Ishikawa (cell line): ENCODE data around the gene POLR2L.

ENCODE experiments used
- CEBPB ChIP-seq: IDR thresholded peaks from 2 replicates; pipeline ENCODE4 v1.6.1; 2012
- CREB1 ChIP-seq: IDR thresholded peaks from 2 replicates; pipeline ENCODE4 v1.6.1; 2012; ENCODE audit warnings: low read depth
- EGR1 ChIP-seq: IDR thresholded peaks from 2 replicates; pipeline ENCODE4 v1.6.1; 2012
- EP300 ChIP-seq: IDR thresholded peaks from 2 replicates; pipeline ENCODE4 v1.6.1; 2012; ENCODE audit warnings: borderline replicate concordance
- FOXM1 ChIP-seq: IDR thresholded peaks from 2 replicates; pipeline ENCODE4 v1.6.1; 2012; ENCODE audit warnings: low read depth, borderline replicate concordance
- NFIC ChIP-seq: IDR thresholded peaks from 2 replicates; pipeline ENCODE4 v1.6.1; 2012
- RAD21 ChIP-seq: IDR thresholded peaks from 2 replicates; pipeline ENCODE4 v1.6.1; 2012; ENCODE audit warnings: low read depth
- TAF1 ChIP-seq: IDR thresholded peaks from 2 replicates; pipeline ENCODE4 v1.6.1; 2012; ENCODE audit warnings: low read depth, mild to moderate bottlenecking
- TCF12 ChIP-seq: IDR thresholded peaks from 2 replicates; pipeline ENCODE4 v1.6.1; 2012; ENCODE audit warnings: low read depth
- TEAD4 ChIP-seq: IDR thresholded peaks from 2 replicates; pipeline ENCODE4 v1.6.1; 2012
- YY1 ChIP-seq: IDR thresholded peaks from 2 replicates; pipeline ENCODE4 v1.6.1; 2012; ENCODE audit warnings: low read depth
- ZBTB7A ChIP-seq: IDR thresholded peaks from 2 replicates; pipeline ENCODE4 v1.6.1; 2012; ENCODE audit warnings: low read depth
- TF ChIP-seq, protein P1 (sequence below): IDR thresholded peaks from 2 replicates; pipeline ENCODE4 v1.6.1; 2012
- TF ChIP-seq, protein P2 (sequence below): IDR thresholded peaks from 2 replicates; pipeline ENCODE4 v1.6.1; 2012
- TF ChIP-seq, protein P3 (sequence below): IDR thresholded peaks from 2 replicates; pipeline ENCODE4 v1.6.1; 2012; ENCODE audit warnings: low read depth, mild to moderate bottlenecking

Gene POLR2L

DNA sequence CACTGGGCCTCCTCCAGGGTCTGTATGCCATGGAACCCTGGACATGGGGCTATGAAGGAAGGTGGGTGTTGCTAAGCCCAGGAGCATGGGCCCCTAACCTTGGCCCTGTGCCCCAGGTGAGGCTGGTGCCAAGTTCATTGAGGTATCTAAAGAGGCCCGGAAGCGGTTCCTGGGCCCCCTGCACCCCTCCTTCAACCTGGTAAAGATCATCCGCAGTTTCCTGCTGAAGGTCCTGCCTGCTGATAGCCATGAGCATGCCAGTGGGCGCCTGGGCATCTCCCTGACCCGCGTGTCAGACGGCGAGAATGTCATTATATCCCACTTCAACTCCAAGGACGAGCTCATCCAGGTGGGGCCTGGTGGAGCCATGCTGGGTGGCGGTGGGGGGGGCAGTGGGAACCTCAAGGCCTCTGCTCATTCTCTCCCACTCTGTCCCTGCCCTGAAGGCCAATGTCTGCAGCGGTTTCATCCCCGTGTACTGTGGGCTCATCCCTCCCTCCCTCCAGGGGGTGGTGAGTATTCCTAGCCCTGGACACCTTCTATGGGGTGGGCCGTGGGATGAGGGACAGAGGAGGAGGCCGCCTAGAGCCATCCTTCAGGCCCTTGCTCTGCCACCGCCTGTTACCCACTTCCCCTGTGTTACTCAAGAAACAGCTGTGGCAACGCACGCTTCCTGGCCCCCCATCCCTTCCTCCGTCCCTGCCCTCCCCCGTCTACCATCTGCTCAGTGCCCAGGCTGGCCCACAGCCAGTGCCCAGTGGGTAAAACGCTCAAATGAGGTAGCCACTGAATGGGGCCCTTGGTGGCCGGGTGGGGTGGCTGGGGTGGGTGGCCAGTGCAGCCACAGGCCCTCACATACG is 20.6 kb downstream of the POLR2L start:
- no peak for TF ChIP-seq RAD21
- no peak for TF ChIP-seq TEAD4
- TF ChIP-seq NFIC = no peak
- TF ChIP-seq CEBPB = no peak
- no peak for TF ChIP-seq EP300
- TF ChIP-seq, protein P1, sequence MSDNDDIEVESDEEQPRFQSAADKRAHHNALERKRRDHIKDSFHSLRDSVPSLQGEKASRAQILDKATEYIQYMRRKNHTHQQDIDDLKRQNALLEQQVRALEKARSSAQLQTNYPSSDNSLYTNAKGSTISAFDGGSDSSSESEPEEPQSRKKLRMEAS = no peak
- TF ChIP-seq TCF12 = no peak
- TF ChIP-seq, protein P2, sequence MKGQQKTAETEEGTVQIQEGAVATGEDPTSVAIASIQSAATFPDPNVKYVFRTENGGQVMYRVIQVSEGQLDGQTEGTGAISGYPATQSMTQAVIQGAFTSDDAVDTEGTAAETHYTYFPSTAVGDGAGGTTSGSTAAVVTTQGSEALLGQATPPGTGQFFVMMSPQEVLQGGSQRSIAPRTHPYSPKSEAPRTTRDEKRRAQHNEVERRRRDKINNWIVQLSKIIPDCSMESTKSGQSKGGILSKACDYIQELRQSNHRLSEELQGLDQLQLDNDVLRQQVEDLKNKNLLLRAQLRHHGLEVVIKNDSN = no peak
- TF ChIP-seq FOXM1 = no peak
- no peak for TF ChIP-seq YY1
- no peak for TF ChIP-seq CREB1
- TF ChIP-seq, protein P3, sequence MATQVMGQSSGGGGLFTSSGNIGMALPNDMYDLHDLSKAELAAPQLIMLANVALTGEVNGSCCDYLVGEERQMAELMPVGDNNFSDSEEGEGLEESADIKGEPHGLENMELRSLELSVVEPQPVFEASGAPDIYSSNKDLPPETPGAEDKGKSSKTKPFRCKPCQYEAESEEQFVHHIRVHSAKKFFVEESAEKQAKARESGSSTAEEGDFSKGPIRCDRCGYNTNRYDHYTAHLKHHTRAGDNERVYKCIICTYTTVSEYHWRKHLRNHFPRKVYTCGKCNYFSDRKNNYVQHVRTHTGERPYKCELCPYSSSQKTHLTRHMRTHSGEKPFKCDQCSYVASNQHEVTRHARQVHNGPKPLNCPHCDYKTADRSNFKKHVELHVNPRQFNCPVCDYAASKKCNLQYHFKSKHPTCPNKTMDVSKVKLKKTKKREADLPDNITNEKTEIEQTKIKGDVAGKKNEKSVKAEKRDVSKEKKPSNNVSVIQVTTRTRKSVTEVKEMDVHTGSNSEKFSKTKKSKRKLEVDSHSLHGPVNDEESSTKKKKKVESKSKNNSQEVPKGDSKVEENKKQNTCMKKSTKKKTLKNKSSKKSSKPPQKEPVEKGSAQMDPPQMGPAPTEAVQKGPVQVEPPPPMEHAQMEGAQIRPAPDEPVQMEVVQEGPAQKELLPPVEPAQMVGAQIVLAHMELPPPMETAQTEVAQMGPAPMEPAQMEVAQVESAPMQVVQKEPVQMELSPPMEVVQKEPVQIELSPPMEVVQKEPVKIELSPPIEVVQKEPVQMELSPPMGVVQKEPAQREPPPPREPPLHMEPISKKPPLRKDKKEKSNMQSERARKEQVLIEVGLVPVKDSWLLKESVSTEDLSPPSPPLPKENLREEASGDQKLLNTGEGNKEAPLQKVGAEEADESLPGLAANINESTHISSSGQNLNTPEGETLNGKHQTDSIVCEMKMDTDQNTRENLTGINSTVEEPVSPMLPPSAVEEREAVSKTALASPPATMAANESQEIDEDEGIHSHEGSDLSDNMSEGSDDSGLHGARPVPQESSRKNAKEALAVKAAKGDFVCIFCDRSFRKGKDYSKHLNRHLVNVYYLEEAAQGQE = no peak
- no peak for TF ChIP-seq EGR1
- TF ChIP-seq TAF1 = no peak
- TF ChIP-seq ZBTB7A = no peak

DNA sequence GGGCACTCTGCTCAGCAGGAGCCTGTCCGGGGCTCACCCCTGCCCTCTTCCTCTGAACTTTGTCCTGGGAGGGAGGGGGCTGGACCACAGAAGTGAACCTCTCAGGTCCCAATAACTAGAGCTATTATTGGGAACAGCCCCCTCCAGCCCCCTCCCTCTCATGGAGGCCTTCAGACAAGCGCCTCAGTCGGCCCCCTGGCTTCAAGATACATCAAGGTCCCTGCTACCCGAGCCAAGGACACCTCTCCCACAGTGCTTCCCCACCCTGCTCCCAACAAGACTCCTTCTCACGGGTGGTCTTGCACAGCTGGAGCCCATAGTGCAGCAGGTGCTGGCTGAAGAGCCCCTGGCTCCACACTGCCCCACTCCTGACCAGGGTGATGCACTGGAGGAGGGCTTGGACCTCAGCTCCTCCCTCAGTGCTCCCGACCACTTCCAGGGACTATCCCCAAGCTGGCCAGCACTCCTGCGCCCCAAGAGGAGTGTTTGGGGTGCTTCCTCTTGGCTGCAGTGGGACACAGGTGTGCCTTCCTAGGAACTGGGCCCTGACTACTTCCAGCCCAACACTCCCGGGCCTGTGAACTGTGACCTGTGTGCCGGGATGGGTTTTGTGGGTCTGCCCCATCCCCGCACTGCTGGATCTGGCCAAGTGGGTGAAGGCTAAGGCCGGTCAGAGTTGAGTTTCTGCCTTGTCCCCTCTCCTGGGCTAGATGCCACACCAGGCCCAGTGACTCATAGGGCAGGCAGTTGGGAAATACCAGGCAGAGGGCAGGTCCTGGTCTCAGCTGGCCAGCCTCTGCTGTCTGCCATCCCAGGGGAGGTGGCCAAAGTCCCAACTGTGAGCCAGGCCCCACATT is 21.4 kb downstream of the POLR2L start:
- TF ChIP-seq CREB1 = no peak
- TF ChIP-seq TCF12 = peak; percentile 53; the same call in 1 of the 2 replicates
- TF ChIP-seq YY1 = no peak
- TF ChIP-seq TAF1 = no peak
- TF ChIP-seq RAD21 = no peak
- TF ChIP-seq ZBTB7A = no peak
- TF ChIP-seq NFIC = peak; percentile 59
- peak; percentile 81 for TF ChIP-seq TEAD4
- TF ChIP-seq EP300 = no peak
- TF ChIP-seq FOXM1 = no peak
- peak; percentile 89 for TF ChIP-seq CEBPB
- TF ChIP-seq, protein P3 = no peak
- TF ChIP-seq, protein P1 = peak; percentile 24; the same call in 1 of the 2 replicates

DNA sequence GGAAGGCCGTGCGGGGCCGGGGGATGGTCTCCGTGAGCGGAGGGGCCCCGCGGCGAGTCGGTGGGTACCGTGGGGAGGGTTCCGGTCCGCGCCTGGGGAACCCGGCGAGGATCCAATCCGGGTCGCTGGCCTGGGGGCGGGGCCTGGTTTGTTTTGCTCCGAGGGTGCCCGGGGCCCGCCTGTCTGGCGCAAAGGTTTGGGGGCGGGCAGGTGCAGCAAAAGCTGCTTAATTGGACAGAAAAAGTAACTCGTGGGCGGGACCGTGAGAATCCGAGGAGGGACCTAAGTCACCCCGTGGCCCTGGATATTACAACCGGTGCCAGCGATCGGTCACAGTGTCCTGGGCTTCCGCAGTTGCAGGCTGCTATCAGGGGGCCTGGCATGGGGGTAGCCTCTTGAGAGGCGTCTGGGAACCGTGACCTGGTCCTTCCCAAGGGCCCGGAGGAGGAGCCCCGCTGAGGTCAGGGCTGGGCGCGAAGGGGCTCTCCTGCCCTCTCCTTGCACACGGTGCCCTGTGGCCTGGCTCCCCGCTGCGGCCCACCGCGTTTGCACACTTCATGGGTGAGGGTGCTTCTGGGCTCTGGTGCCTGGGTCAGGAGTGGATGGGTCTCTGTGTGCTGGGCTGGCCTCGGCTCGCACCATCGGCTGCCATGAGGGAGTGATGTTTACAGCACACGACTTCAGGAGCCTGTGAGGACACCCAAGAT is 22.2 kb downstream of the POLR2L start:
- TF ChIP-seq, protein P2 = peak; percentile 42; the same call in 1 of the 2 replicates
- TF ChIP-seq EGR1 (peak; percentile 44; the same call in 1 of the 2 replicates), TCF12 (no peak), YY1 (no peak), ZBTB7A (no peak), FOXM1 (no peak)
- TF ChIP-seq, protein P1 = peak; percentile 5; the same call in 1 of the 2 replicates

DNA sequence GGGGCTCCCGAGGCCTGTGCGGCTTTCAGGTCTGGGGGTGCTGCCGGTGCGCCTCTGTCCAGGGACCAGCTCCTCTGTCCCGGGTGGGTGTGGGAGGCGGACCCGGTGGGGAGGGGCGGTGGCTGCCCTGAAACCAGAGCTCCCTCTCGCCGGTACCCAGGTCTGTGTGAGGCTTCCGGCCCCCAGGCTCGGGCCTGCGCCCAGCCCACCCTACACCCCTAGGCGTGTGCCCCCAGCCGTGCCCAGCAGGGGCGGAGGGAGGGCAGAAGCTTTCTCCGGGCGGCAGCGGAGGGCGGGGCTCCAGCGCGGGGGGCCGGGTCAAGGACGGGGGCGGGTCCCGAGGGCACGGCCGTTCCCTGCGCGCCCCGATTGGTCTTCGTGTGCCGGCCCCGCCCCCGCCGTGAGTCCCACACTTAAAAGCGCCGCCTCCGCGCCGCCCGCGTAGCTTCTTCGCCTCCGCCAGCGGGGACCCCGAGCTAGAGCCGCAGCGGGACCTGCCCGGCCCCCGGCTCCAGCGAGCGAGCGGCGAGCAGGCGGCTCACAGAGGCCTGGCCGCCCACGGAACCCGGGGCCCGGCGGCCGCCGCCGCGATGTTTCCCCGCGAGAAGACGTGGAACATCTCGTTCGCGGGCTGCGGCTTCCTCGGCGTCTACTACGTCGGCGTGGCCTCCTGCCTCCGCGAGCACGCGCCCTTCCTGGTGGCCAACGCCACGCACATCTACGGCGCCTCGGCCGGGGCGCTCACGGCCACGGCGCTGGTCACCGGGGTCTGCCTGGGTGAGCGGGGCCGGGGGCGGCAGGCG is 23.0 kb downstream of the POLR2L start:
- TF ChIP-seq, protein P2 = no peak
- TF ChIP-seq, protein P1 = peak; percentile 48
- TF ChIP-seq TCF12 = no peak
- TF ChIP-seq EGR1 = peak; percentile 77
- peak; percentile 90 for TF ChIP-seq ZBTB7A
- peak; percentile 28; the same call in 1 of the 2 replicates for TF ChIP-seq TAF1
